Endothelial cell of umbilical vein (primary cell): ENCODE measurements around the gene HNRNPM. TPM values are rescaled to one million over a fixed set of nuclear protein-coding genes. Genes with fewer than 3 reads are reported as not detected.

Experiments used
- BruUV-seq: library from RNA; stranded (reverse); fragments of 400-500 nt; replicated peaks from 2 replicates; lab custom pipeline; 2021; lab: Mats Ljungman, UMichigan
- CTCF ChIA-PET: fragments of 300-600, 350-600 bp; sonication (Branson Sonifier 250); formaldehyde crosslinking; loops from one replicate; lab custom pipeline; 2021; ENCODE audit warnings: antibody characterized with exemption, inconsistent platforms; lab: Charles Lee
- POLR2A ChIA-PET: fragments of 300-600, 350-600 bp; sonication (Branson Sonifier 250); formaldehyde crosslinking; loops from one replicate; lab custom pipeline; 2021; ENCODE audit warnings: antibody characterized with exemption, inconsistent platforms; lab: Charles Lee
- DNase-seq: peaks from one replicate; pipeline ENCODE4 v3.0.0-alpha.2; 2011; ENCODE audit warnings: low read depth, low spot score
- FAIRE-seq: peaks from 2 replicates; lab custom pipeline; 2011; peaks lifted over from hg19 to GRCh38; lab: Jason Lieb, UNC
- H2AFZ ChIP-seq: 2 replicates; pipeline ENCODE4 v1.6.0; 2012; ENCODE audit warnings: low read depth, low read length, control low read depth, inconsistent platforms
- H3K27ac ChIP-seq: 2 replicates; pipeline ENCODE4 v1.5.1; 2011; ENCODE audit warnings: low read depth, mild to moderate bottlenecking, control low read depth, low read length, moderate library complexity; ENCODE audit not compliant: insufficient read depth
- H3K27me3 ChIP-seq, 2 experiments: 2 replicates each; pipeline versions ENCODE4 v1.6.0 to v1.6.1; 2011; ENCODE audit warnings: low read length in 2 of 2, mixed read lengths in 1 of 2; ENCODE audit not compliant: control insufficient read depth in 2 of 2, insufficient read depth in 2 of 2
- H3K36me3 ChIP-seq, 2 experiments: 2 replicates in 1 of 2; 3 replicates in 1 of 2; pipeline ENCODE4 v1.5.1; 2011; ENCODE audit warnings: low read length in 2 of 2, mild to moderate bottlenecking in 1 of 2, moderate library complexity in 1 of 2; ENCODE audit not compliant: control insufficient read depth in 2 of 2, insufficient read depth in 2 of 2; ENCODE audit errors: extremely low read depth in 1 of 2
- H3K4me1 ChIP-seq: 3 replicates; pipeline ENCODE4 v1.5.1; 2011; ENCODE audit warnings: mild to moderate bottlenecking, low read length; ENCODE audit not compliant: control insufficient read depth, insufficient read depth; ENCODE audit errors: extremely low read depth
- H3K4me2 ChIP-seq: 2 replicates; pipeline ENCODE4 v1.6.1; 2011; ENCODE audit warnings: low read length, control low read depth, mixed read lengths; ENCODE audit not compliant: insufficient read depth
- H3K4me3 ChIP-seq, 3 experiments: fragments of 200-600 bp in 1 of 3; sonication (generic), shearing (Covaris generic) in 1 of 3; replicated peaks in 1 of 3; 2 replicates each; pipeline ENCODE4 v1.5.1; 2011 to 2016; ENCODE audit warnings: control low read depth in 3 of 3, low read length in 3 of 3, mild to moderate bottlenecking in 2 of 3, inconsistent platforms in 1 of 3, low read depth in 1 of 3, moderate library complexity in 1 of 3; ENCODE audit not compliant: insufficient read depth in 1 of 3
- H3K79me2 ChIP-seq: 2 replicates; pipeline ENCODE4 v1.6.0; 2012; ENCODE audit warnings: low read length, inconsistent platforms; ENCODE audit not compliant: control insufficient read depth, insufficient read depth
- H3K9ac ChIP-seq: replicated peaks from 2 replicates; pipeline ENCODE3; 2011; ENCODE audit warnings: low read length, control low read depth; ENCODE audit not compliant: insufficient read depth; ENCODE audit errors: extremely low read depth
- H3K9me1 ChIP-seq: replicated peaks from 3 replicates; pipeline ENCODE4 v1.6.0; 2011; ENCODE audit warnings: mild to moderate bottlenecking, low read length; ENCODE audit not compliant: control insufficient read depth, insufficient read depth; ENCODE audit errors: extremely low read depth
- H3K9me3 ChIP-seq: replicated peaks from 2 replicates; pipeline ENCODE4 v1.5.1; 2012; ENCODE audit warnings: low read length, inconsistent platforms; ENCODE audit not compliant: control insufficient read depth, insufficient read depth
- H4K20me1 ChIP-seq: replicated peaks from 2 replicates; pipeline ENCODE3; 2011; ENCODE audit warnings: mild to moderate bottlenecking, low read length; ENCODE audit not compliant: control insufficient read depth, insufficient read depth; ENCODE audit errors: extremely low read depth
- CTCF ChIP-seq, 2 donors: IDR thresholded peaks; 1 replicate in 1 of 2; 2 replicates in 1 of 2; pipeline ENCODE4 v1.5.1; 2011; ENCODE audit warnings: low read length in 2 of 2, mild to moderate bottlenecking in 2 of 2, moderate library complexity in 2 of 2, control low read depth in 1 of 2, inconsistent platforms in 1 of 2, low read depth in 1 of 2; ENCODE audit not compliant: insufficient read depth in 1 of 2; ENCODE audit errors: extremely low read depth in 1 of 2
- EZH2 ChIP-seq: IDR thresholded peaks from 2 replicates; pipeline ENCODE4 v1.6.1; 2012; ENCODE audit warnings: borderline replicate concordance, low read depth, mild to moderate bottlenecking, moderate library complexity, low read length, inconsistent platforms; ENCODE audit not compliant: severe bottlenecking
- FOS ChIP-seq: IDR thresholded peaks from 2 replicates; pipeline ENCODE4 v1.6.1; 2011; ENCODE audit warnings: mild to moderate bottlenecking, low read length, moderate library complexity, borderline replicate concordance; ENCODE audit not compliant: insufficient read depth
- GATA2 ChIP-seq: IDR thresholded peaks from 2 replicates; pipeline ENCODE4 v1.7.0; 2011; ENCODE audit warnings: low read depth, mild to moderate bottlenecking, moderate library complexity, mixed read lengths, low read length; ENCODE audit not compliant: insufficient read length, insufficient read depth
- JUN ChIP-seq: IDR thresholded peaks from 2 replicates; pipeline ENCODE4 v1.6.1; 2011; ENCODE audit warnings: borderline replicate concordance, low read depth; ENCODE audit not compliant: insufficient read length, insufficient read depth
- MAX ChIP-seq: IDR thresholded peaks from 2 replicates; pipeline ENCODE4 v1.6.1; 2011; ENCODE audit not compliant: insufficient read depth, insufficient read length
- MYC ChIP-seq: IDR thresholded peaks from one replicate; pipeline ENCODE4 v1.6.1; 2011; ENCODE audit warnings: mild to moderate bottlenecking, low read depth, low read length
- POLR2A ChIP-seq: IDR thresholded peaks from 2 replicates; pipeline ENCODE4 v1.6.1; 2012; ENCODE audit warnings: low read depth, mild to moderate bottlenecking, control low read depth, low read length
- POLR2AphosphoS5 ChIP-seq: IDR thresholded peaks from 2 replicates; pipeline ENCODE4 v1.6.1; 2012; ENCODE audit warnings: low read depth, mild to moderate bottlenecking, control low read depth, low read length, moderate library complexity; ENCODE audit not compliant: insufficient read depth
- dilution Hi-C: fragments of 300-500 bp; cut with MboI; formaldehyde crosslinking; loops from one replicate; pipeline ENCODE4 v1.15.0; 2019; ENCODE audit warnings: low sequenced_read_pairs; ENCODE audit not compliant: extremely low pct_ligation_motif_present
- intact Hi-C: fragments of 100-400 bp; cut with micrococcal nuclease; formaldehyde crosslinking; loops from one replicate; pipeline ENCODE4 v1.10.0; 2022
- polyA plus RNA-seq, 4 experiments: library from polyadenylated mRNA; depleted of rRNA in 3 of 4; stranded (reverse) in 3 of 4; unstranded in 1 of 4; fragments of >200 nt; gene quantifications; 2 replicates each; pipeline versions ENCODE4 v1.2.1 to v1.2.3, GENCODE V29; 2011 to 2012; ENCODE audit warnings: missing spikeins in 1 of 4
- total RNA-seq: library from RNA; stranded (reverse); gene quantifications from 2 replicates; pipeline ENCODE4 v1.2.3, GENCODE V29; 2021

HNRNPM gene
- total and polyA plus RNA-seq, 2 donors (not counting 3 experiments of a cell fraction or from before 2014, with no cell fraction given), result 244 to 301 TPM

GRCh38 chr19:8466018-8466417 lies 21.2 kb downstream of the HNRNPM start:
- BruUV-seq, result no TSS peak
- TF ChIP-seq POLR2A, result no peak
- no peak for TF ChIP-seq GATA2
- TF ChIP-seq EZH2, result no peak
- no peak for TF ChIP-seq FOS
- TF ChIP-seq MYC, result no peak
- no peak for TF ChIP-seq MAX
- no peak for TF ChIP-seq POLR2AphosphoS5
- no peak for TF ChIP-seq CTCF (IDR thresholded peaks at IDR 0.05; ENCODE audit: extremely low read depth in 1 of 2, insufficient read depth in 1 of 2, low read depth in 1 of 2, low read length in 2 of 2)
- TF ChIP-seq JUN, result no peak
- H3K4me2 ChIP-seq, result no peak overlapping the region
- H3K9ac ChIP-seq, result no peak overlapping the region
- H3K4me3 ChIP-seq, result no peak overlapping the region
- H3K4me1 ChIP-seq, result no peaks in the 10 kb centered on the region
- H3K36me3 ChIP-seq, result peaks cover 43 to 58% of the 10 kb centered on the region in 2 experiments
- no peak for DNase-seq
- H3K9me1 ChIP-seq, result no peaks in the 10 kb centered on the region
- H4K20me1 ChIP-seq, result peaks cover 26% of the 10 kb centered on the region
- no peaks in the 10 kb centered on the region for H3K9me3 ChIP-seq
- FAIRE-seq, result no peak
- intact Hi-C loops, result loop anchor here (2.0 kb wide), 1 partner anchor 67 kb away; no protein-coding TSS in a partner anchor
- dilution Hi-C loops, result no loop called here
- ChIA-PET POLR2A (no interaction called here), CTCF (no interaction called here)
- H3K27ac ChIP-seq, result no peak overlapping the region
- no peak overlapping the region for H2AFZ ChIP-seq
- peaks cover 81% of the 10 kb centered on the region for H3K79me2 ChIP-seq
- H3K27me3 ChIP-seq, result no peaks in the 10 kb centered on the region
